IPS-20b (cell line): ENCODE measurements around the gene MGAT4C.

Experiments
- H3K27ac ChIP-seq: one replicate; pipeline ENCODE4 v1.5.1; 2013; ENCODE audit warnings: low read length
- H3K27me3 ChIP-seq: 2 replicates; pipeline ENCODE4 v1.6.1; 2013; ENCODE audit warnings: mild to moderate bottlenecking, low read length, inconsistent platforms; ENCODE audit not compliant: insufficient read depth
- H3K36me3 ChIP-seq: 2 replicates; pipeline ENCODE4 v1.6.1; 2013; ENCODE audit warnings: low read depth, mild to moderate bottlenecking, inconsistent platforms, low read length, moderate library complexity; ENCODE audit not compliant: insufficient read depth
- H3K4me1 ChIP-seq: 2 replicates; pipeline ENCODE4 v1.6.1; 2013; ENCODE audit warnings: mild to moderate bottlenecking, control low read depth, inconsistent platforms, low read length, moderate library complexity; ENCODE audit not compliant: insufficient read depth
- H3K4me3 ChIP-seq: 2 replicates; pipeline ENCODE4 v1.5.1; 2013; ENCODE audit warnings: mild to moderate bottlenecking, low read length, inconsistent platforms
- H3K9ac ChIP-seq: 2 replicates; pipeline ENCODE4 v1.6.1; 2013; ENCODE audit warnings: low read depth, mild to moderate bottlenecking, inconsistent platforms, low read length, moderate library complexity
- H3K9me3 ChIP-seq: 2 replicates; pipeline ENCODE4 v1.6.1; 2013; ENCODE audit warnings: mild to moderate bottlenecking, low read depth, low read length, inconsistent platforms; ENCODE audit not compliant: insufficient read depth

MGAT4C gene

GRCh38 chr12:86226481-86226880, 29.7 kb downstream of the MGAT4C start:
- H3K9me3 ChIP-seq: no peaks in the 10 kb centered on the region
- H3K27me3 ChIP-seq: no peaks in the 10 kb centered on the region
- no peak overlapping the region for H3K4me3 ChIP-seq
- H3K9ac ChIP-seq: no peak overlapping the region
- no peak overlapping the region for H3K27ac ChIP-seq
- H3K36me3 ChIP-seq: no peaks in the 10 kb centered on the region
- H3K4me1 ChIP-seq: peaks cover 8% of the 10 kb centered on the region; the same call in 1 of the 2 replicates

- H3K4me3 ChIP-seq: no peak overlapping the region
- no peaks in the 10 kb centered on the region for H3K4me1 ChIP-seq
- no peak overlapping the region for H3K9ac ChIP-seq
- no peaks in the 10 kb centered on the region for H3K36me3 ChIP-seq
- H3K9me3 ChIP-seq: no peaks in the 10 kb centered on the region
- no peaks in the 10 kb centered on the region for H3K27me3 ChIP-seq
- no peak overlapping the region for H3K27ac ChIP-seq
Measured at GRCh38 chr12:86216591-86216990, 39.6 kb downstream of the MGAT4C start.

- Histone ChIP-seq H3K9me3 (no peaks in the 10 kb centered on the region), H3K9ac (no peak overlapping the region), H3K27me3 (no peaks in the 10 kb centered on the region), H3K27ac (no peak overlapping the region), H3K4me1 (no peaks in the 10 kb centered on the region), H3K4me3 (no peak overlapping the region), H3K36me3 (no peaks in the 10 kb centered on the region)
Measured at GRCh38 chr12:86213012-86213411, 43.2 kb downstream of the MGAT4C start.

GRCh38 chr12:86198696-86199444, 57.3 kb downstream of the MGAT4C start:
- Histone ChIP-seq H3K4me1 (no peaks in the 10 kb centered on the region), H3K36me3 (no peaks in the 10 kb centered on the region), H3K27ac (no peak overlapping the region), H3K9me3 (no peaks in the 10 kb centered on the region), H3K9ac (no peak overlapping the region), H3K4me3 (no peak overlapping the region), H3K27me3 (no peaks in the 10 kb centered on the region)

GRCh38 chr12:86196465-86196864, 59.7 kb downstream of the MGAT4C start:
- Histone ChIP-seq H3K9me3 (no peaks in the 10 kb centered on the region), H3K27ac (no peak overlapping the region)

GRCh38 chr12:86194721-86195120, 61.5 kb downstream of the MGAT4C start:
- no peak overlapping the region for H3K9ac ChIP-seq
- no peak overlapping the region for H3K27ac ChIP-seq
- H3K9me3 ChIP-seq: no peaks in the 10 kb centered on the region
- H3K4me3 ChIP-seq: no peak overlapping the region
- H3K27me3 ChIP-seq: no peaks in the 10 kb centered on the region
- no peaks in the 10 kb centered on the region for H3K4me1 ChIP-seq
- H3K36me3 ChIP-seq: no peaks in the 10 kb centered on the region

More at GRCh38 chr12:86196465-86196864, 59.7 kb downstream of the MGAT4C start:
- Histone ChIP-seq H3K4me3 (no peak overlapping the region), H3K9ac (no peak overlapping the region), H3K27me3 (no peaks in the 10 kb centered on the region), H3K4me1 (no peaks in the 10 kb centered on the region), H3K36me3 (no peaks in the 10 kb centered on the region)

GRCh38 chr12:86193931-86194330, 62.3 kb downstream of the MGAT4C start:
- H3K9me3 ChIP-seq: no peaks in the 10 kb centered on the region
- no peak overlapping the region for H3K9ac ChIP-seq
- no peaks in the 10 kb centered on the region for H3K4me1 ChIP-seq
- no peak overlapping the region for H3K4me3 ChIP-seq
- H3K36me3 ChIP-seq: no peaks in the 10 kb centered on the region
- no peak overlapping the region for H3K27ac ChIP-seq
- H3K27me3 ChIP-seq: no peaks in the 10 kb centered on the region

GRCh38 chr12:86188226-86188625, 68.0 kb downstream of the MGAT4C start:
- no peak overlapping the region for H3K9ac ChIP-seq
- no peak overlapping the region for H3K27ac ChIP-seq
- H3K36me3 ChIP-seq: no peaks in the 10 kb centered on the region
- no peak overlapping the region for H3K4me3 ChIP-seq
- H3K4me1 ChIP-seq: no peaks in the 10 kb centered on the region
- H3K9me3 ChIP-seq: no peaks in the 10 kb centered on the region
- H3K27me3 ChIP-seq: no peaks in the 10 kb centered on the region

GRCh38 chr12:86186449-86186848, 69.7 kb downstream of the MGAT4C start:
- Histone ChIP-seq H3K27me3 (no peaks in the 10 kb centered on the region), H3K36me3 (no peaks in the 10 kb centered on the region), H3K27ac (no peak overlapping the region), H3K4me1 (no peaks in the 10 kb centered on the region), H3K4me3 (no peak overlapping the region), H3K9me3 (no peaks in the 10 kb centered on the region), H3K9ac (no peak overlapping the region)

GRCh38 chr12:86179855-86180254, 76.3 kb downstream of the MGAT4C start:
- H3K4me3 ChIP-seq: no peak overlapping the region
- no peak overlapping the region for H3K27ac ChIP-seq
- H3K9ac ChIP-seq: no peak overlapping the region
- no peaks in the 10 kb centered on the region for H3K4me1 ChIP-seq
- H3K36me3 ChIP-seq: no peaks in the 10 kb centered on the region
- peaks cover 25% of the 10 kb centered on the region; the same call in 1 of the 2 replicates for H3K9me3 ChIP-seq
- H3K27me3 ChIP-seq: no peaks in the 10 kb centered on the region

- H3K9me3 ChIP-seq: 0 out of 2 replicates have a peak, but pooled peaks cover 4% of the 10 kb centered on the region
- no peaks in the 10 kb centered on the region for H3K36me3 ChIP-seq
Measured at GRCh38 chr12:86174188-86174587, 82.0 kb downstream of the MGAT4C start.

GRCh38 chr12:86172913-86173443, 83.2 kb downstream of the MGAT4C start:
- Histone ChIP-seq H3K36me3 (no peaks in the 10 kb centered on the region), H3K27ac (no peak overlapping the region), H3K9me3 (no peaks in the 10 kb centered on the region), H3K9ac (no peak overlapping the region), H3K27me3 (no peaks in the 10 kb centered on the region), H3K4me3 (no peak overlapping the region), H3K4me1 (no peaks in the 10 kb centered on the region)

More at GRCh38 chr12:86174188-86174587, 82.0 kb downstream of the MGAT4C start:
- no peak overlapping the region for H3K4me3 ChIP-seq
- H3K4me1 ChIP-seq: no peaks in the 10 kb centered on the region
- H3K27ac ChIP-seq: no peak overlapping the region
- H3K9ac ChIP-seq: no peak overlapping the region
- no peaks in the 10 kb centered on the region for H3K27me3 ChIP-seq
